RKO (cell line): ENCODE data around the gene SLC2A13.

Experiments used
- DNase-seq: peaks from one replicate; pipeline ENCODE4 v3.0.0-alpha.2; 2016; ENCODE audit warnings: low spot score

Gene SLC2A13

GRCh38 chr12:40105515-40106201 lies at the start of gene SLC2A13:
Gene SLC2A13 (minus strand): TSS chr12:40106081. CDS start chr12:40105808, 273 bp downstream.
- DNase-seq = peak; percentile 65

DNA sequence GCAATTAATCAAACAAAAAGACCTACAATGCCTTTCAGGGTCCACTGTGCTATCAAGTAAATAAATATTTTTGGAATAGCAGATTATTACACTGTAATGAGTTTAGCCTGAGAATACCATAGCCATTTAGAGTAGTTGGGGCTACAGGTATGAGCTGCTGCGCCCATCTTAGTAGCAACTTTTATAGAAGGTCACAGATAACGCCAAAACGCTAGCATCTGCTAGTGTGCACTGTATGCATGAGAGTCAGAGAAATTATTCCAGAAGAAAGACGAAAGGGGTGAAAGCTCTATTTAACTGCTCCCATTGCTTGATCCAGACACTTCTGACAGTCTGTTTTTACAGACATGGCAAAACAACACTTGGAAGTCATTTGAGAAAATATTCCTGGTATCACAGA lies 48.5 kb upstream of the SLC2A13 start:
- DNase-seq = no peak

DNA sequence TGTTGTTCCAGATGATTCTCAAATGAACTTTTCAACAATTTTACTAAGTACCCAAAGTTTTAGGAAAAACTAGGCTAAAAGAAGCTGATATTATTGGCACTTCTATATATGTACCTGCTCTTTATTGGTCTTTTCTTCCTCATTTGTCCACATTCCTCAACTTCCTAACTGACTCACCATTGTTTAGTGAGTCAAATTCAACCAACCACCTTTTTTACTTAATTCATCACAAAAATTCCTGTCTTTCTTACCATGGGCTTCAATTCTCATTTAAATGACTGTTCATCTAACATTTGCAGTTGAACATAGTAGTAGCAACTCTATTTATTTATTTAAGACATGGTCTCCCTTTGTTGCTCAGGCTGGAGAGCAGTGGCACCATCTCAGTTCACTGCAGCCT lies 47.6 kb upstream of the SLC2A13 start:
- DNase-seq = no peak

DNA sequence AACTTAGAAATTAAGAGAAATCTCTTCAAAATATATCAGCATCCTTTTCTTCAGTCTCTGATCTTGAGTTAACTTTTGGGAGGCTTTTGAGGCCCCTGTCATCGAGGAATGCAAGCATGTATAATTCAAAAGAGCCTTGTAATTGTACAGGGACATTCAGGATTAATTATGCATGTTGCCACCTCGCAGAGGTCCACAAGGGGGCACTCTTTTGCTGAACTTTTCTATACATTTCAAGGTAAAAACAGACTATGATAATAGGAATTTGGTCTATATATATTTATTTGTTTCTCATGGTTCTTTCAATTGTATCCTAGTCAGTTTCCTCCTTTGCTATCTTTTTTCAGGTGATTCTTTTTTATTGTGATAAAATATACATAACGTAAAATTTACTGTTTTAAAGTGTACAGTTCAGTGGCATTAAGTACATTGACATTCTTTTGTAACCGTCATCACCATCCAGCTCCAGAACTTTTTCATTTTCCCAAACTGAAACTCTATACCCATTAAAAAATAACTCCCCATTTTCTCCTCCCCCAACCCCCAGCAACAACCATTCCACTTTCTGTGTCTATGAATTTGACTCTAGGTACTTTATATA lies 47.0 kb upstream of the SLC2A13 start:
- peak; percentile 60 for DNase-seq

GRCh38 chr12:40149673-40150260 lies 43.9 kb upstream of the SLC2A13 start:
- no peak for DNase-seq

DNA sequence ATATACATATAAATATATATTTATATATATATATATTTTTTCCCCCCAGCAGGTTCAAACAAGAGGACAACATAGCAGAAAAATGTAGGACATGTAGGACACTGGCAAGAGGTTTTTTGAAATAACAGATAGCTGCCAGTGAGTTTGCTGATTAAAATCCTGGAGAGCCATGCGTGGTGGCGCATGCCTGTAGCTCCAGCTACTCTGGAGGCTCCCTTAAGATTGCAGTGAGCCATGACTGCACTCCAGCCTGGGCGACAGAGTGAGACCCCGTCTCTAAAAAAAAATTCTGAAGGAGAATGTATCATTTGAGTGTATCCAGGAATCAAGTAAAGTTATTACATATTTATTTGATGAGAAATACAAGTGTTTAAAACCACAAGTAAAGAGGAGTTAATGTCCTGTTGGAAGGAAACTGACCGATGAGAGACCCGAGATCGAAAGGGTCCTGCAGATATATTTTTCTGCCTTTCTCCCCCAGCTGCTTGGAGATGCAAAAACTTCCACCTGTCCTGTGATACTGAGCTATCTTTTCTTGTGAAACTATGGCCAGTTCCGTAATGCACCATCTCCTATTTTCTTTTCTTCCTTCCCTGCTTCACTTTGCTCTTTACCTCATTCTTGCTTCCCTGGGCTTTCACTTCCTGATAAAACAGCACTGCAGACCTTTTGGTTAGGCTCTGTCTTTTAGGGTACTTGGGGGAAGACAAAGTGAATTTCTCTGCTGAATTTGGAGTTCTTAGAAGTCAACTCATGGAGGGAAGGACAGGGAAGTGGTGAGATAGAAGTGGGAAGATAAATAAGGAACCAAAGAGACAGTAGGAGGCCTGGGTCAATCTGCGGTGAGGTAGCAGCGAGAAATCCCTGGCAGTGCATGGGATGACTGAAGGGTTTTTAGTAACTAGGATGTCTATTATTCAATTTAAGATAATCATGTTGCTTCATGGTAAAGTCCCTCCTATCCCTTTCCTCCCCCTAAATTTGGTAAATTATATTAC lies 41.2 kb upstream of the SLC2A13 start:
- DNase-seq = no peak

- DNase-seq = no peak
Measured at GRCh38 chr12:40145896-40146295, 40.0 kb upstream of the SLC2A13 start.

DNA sequence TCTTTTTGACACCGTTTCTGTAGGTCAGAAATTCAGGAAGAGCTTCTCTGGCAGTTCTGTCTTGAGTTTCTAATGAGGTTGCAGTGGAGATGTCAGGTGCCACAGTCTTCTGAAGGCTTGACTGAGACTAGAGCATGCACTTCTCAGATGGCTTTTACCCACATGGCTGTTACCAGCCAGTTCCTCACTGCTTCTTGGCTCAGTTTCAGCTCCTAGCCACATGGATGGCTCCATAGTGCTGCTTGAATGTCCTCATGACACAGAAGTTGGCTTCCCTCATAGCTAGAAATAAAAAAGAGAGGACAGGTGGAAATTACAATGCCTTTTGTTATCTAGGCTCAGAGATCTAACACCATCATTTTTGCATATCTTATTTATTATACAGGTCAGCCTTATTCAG lies 38.1 kb upstream of the SLC2A13 start:
- no peak for DNase-seq

- no peak for DNase-seq
Measured at GRCh38 chr12:40142001-40142744, 36.3 kb upstream of the SLC2A13 start.

- no peak for DNase-seq
Measured at GRCh38 chr12:40138526-40138925, 32.6 kb upstream of the SLC2A13 start.

GRCh38 chr12:40137252-40137651 lies 31.4 kb upstream of the SLC2A13 start:
- DNase-seq = peak; percentile 73

DNA sequence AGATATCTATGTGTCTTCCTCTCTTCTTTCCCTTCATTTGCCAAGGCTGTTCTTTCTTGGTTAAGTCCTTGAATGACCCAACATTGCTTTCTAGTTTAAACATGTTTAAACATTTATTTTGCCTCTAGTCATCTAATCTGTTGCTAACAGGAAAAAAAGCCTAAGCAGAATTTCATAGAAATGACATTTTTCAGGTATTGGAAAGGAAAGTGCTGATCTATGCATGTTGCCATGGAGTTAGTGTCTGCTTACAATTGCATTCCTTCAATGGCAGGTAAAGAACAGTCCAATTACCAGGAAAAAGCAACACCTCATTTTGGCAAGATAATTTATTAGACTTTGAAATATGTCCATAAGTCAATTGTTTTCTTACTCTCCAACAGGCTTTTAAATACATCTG lies 21.5 kb upstream of the SLC2A13 start:
- DNase-seq = no peak

DNA sequence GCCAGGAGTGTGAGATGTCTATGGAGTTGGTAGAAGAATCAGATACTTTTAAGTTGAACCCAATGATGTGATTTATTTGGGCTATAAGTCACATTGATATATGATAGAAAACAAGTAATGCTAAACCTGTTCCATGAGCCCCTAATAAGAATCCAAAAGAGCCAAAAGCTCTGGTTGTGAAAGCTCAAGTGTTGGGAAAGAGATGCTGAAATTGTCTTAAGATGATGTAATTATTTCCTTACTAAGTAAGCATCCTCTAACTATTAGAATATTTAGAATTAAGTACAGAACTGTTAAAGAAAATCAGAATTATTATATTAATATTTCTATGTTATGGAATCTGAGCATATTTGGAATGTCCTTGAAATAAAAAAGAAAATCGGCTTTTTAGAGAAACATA lies 17.6 kb upstream of the SLC2A13 start:
- DNase-seq = no peak

DNA sequence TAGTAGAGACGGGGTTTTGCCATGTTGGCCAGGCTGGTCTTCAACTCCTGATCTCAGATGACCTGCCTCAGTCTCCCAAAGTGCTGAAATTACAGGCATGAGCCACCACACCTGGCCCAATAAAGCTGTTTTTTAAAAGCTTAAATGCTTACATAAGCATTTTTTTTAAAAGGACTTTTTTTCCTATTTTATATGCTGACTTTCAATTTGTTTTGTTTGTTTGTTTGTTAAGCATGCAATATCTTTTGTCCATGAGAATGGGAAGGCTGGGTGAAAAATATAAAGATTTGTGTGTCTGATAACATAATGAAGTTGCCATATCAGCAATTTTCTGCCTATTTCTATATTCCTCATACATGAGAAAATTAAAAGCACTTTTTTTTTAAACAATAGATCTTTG lies 17.0 kb upstream of the SLC2A13 start:
- no peak for DNase-seq

- no peak for DNase-seq
Measured at GRCh38 chr12:40117818-40118217, 11.9 kb upstream of the SLC2A13 start.

- DNase-seq = peak; percentile 48
Measured at GRCh38 chr12:40110586-40110985, 4.7 kb upstream of the SLC2A13 start.

DNA sequence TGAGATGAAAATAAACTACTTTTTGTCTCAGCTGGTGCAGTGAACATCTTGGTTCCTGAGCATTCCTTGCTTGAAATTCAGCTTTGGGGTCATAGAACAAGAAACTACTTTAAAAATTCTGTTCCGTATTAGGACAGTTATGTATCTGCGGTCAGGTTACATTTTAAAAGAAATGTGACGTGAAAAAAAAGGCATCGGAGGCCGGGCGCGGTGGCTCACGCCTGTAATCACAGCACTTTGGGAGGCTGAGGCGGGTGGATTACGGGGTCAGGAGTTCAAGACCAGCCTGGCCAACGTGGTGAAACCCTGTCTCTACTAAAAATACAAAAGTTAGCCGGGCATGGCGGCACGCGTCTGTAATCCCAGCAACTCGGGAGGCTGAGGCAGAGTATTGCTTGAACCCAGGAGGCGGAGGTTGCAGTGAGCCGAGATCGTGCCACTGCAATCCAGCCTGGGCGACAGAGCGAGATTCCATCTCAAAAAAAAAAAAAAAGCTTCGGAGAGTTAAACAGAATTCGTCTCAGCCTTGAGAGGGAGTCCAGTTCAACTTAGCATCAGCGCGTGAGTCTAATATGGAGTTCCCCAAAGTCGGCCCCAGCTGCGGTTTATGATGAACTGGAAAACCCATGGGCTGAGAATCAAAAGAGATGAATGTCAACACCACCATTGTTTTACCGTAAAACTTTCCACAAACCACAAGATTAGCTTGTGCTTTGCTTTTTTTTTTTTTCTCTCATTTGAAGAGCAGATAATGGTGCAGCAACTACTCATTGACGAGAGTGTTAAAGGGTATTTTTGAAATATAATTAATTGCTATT lies 2.1 kb upstream of the SLC2A13 start:
- DNase-seq = no peak

DNA sequence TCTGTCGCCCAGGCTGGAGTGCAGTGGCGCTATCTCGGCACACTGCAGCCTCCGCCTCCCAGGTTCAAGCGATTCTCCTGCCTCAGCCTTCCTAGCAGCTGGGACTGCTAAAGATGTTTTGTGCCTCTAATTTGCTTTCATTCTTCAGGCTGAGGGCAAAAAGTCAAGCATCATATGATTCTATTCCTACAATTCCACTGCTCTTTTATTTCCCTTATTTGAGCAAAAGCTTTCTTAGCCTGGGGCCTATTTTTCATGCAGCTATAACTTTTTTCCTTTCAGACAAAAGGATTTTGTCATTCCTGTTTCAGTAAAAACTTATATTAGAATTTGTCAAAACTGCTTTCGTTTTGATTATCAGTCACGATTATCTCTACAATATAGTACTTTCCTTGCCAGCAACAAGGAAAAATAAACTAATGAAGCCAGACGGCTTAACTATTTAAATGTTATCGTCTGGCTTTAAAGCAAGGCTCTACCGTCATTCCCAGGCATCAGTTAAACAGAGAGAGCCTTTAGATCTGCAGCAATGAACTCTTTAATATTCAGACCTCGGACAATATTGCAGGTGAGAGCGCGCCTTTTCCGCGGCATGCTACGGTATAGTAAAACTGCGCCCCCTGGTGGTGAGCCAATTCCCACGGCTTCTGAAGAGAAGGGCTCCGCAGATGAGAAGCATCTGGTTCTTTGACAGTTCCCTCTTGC lies 1.4 kb upstream of the SLC2A13 start:
- DNase-seq = peak; percentile 84

DNA sequence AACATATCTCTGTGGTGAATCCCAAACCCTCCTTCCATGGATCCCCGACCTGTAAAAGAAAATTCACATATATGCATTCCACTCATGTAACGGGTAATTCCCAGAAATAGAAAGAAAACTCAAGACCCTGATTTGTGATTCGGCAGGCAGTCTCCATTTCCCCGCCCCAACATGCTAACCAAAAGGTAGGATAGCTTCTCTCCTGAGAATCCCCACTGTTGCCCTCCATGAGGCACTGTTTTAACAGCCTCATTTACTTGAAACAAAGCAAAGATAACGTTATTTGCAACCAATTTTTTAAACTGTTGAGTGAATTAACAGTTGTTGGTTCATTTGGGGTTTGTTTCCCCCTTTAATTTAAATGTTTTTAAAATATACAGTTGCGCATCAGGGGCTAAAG lies 774 bp upstream of the SLC2A13 start:
- no peak for DNase-seq

DNA sequence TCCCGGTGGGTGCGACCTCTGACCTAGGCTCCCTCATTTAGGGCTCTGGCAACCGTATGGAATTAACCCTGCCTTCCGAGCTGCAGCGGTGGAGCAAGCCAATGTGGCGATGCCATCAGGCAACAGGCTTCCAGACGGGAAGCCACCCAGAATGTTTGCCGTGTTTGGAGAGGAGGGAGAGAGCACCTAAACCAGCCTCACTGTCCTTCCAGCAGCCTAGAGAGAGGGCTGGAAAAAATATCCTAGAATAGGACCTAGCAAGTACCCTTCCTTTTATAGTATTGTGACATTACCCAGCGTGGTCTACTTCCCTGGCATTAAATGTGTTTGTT lies 287 bp upstream of the SLC2A13 start:
- peak; percentile 30 for DNase-seq

DNA sequence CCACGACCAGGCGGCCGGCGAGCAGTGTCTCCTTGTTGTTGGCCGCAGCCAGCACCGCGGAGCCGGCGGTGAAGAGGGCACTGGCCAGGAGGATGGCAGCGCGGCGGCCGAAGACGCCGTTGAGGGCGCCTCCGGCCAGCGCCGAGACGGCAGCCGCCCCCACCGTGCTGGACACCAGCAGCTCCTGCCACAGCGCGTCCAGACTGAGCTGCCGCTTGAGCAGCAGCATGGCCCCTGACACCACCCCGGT lies 691 bp downstream of the SLC2A13 start:
- DNase-seq = no peak
